ENCODE data around the gene MGARP. TPM values are rescaled to one million over a fixed set of nuclear protein-coding genes. Genes with fewer than 3 reads are reported as not detected.
A peak's percentile ranks its signal among the peaks of the same experiment; 100 is the strongest.

Gene MGARP
- total and polyA plus RNA-seq, 4 donors: 0.17 to 0.87 (median 0.36) TPM

DNA sequence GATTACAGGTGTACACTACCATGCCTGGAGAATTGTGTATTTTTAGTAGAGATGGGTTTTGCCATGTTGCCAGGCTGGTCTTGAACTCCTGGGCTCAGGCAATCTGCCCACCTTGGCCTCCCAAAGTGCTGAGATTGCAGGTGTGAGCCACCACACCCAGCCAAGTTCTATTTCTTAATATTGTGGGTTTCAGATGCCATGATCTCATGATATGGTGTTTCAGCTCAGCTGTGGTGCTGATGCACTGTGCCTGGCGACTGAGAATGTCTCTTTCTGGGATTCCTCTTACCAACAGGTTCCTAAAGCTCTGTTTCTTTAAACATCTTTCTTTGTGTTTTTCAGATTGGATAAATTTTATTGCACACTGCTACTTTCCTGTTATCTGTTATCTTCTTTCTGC lies 39.5 kb upstream of the MGARP start:
- Histone ChIP-seq H3K36me3 (ENCODE audit: control insufficient read depth in 4 of 4, insufficient read depth in 4 of 4, low read length in 4 of 4) (no peaks in the 10 kb centered on the region), H3K9me3 (ENCODE audit: control insufficient read depth in 4 of 4, insufficient read depth in 3 of 4, low read length in 3 of 4) (no peaks in the 10 kb centered on the region), H3K4me1 (ENCODE audit: control insufficient read depth in 5 of 5, insufficient read depth in 5 of 5, low read length in 5 of 5) (peaks cover 0 to 13% (median 6%) of the 10 kb centered on the region in 5 donors), H3K9ac (ENCODE audit: insufficient read depth in 1 of 2, low read length in 2 of 2) (no peak overlapping the region), H3K4me3 (no peak overlapping the region), H3K27me3 (ENCODE audit: control insufficient read depth in 3 of 3, insufficient read depth in 3 of 3, low read length in 2 of 3) (no peaks in the 10 kb centered on the region), H3K27ac (ENCODE audit: low read depth in 1 of 2, low read length in 1 of 2) (no peak overlapping the region)
- WGBS, 2 donors: 87 to 92% methylated on average over 1 of the region's 1 CpG
- TF ChIP-seq, protein P1, sequence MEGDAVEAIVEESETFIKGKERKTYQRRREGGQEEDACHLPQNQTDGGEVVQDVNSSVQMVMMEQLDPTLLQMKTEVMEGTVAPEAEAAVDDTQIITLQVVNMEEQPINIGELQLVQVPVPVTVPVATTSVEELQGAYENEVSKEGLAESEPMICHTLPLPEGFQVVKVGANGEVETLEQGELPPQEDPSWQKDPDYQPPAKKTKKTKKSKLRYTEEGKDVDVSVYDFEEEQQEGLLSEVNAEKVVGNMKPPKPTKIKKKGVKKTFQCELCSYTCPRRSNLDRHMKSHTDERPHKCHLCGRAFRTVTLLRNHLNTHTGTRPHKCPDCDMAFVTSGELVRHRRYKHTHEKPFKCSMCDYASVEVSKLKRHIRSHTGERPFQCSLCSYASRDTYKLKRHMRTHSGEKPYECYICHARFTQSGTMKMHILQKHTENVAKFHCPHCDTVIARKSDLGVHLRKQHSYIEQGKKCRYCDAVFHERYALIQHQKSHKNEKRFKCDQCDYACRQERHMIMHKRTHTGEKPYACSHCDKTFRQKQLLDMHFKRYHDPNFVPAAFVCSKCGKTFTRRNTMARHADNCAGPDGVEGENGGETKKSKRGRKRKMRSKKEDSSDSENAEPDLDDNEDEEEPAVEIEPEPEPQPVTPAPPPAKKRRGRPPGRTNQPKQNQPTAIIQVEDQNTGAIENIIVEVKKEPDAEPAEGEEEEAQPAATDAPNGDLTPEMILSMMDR (IDR thresholded peaks at IDR 0.05; ENCODE audit: control extremely low read depth, extremely low read depth): no peak
- DNase-seq (no peak), ATAC-seq (ENCODE audit: insufficient read depth, low FRiP score) (no peak)

DNA sequence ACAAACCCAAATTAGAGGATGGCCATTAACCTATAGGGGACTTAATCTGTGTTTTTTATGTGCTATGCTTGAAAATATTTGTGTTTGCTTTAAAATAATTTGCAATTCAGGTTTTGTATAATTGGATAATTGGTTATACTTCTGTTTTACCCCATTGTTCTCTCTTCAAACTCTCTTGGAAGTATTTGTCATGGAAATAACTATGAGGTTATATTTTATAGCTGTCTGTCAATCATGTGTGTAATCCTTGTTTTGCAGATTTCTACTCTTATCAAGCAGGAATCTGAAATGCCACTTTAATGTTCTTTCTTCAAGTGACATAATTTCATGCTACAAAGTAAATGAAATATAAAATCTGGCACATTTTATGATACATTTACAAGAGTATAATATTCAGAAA lies 37.6 kb upstream of the MGARP start:
- Histone ChIP-seq H3K9ac (ENCODE audit: insufficient read depth in 1 of 2, low read length in 2 of 2) (no peak overlapping the region), H3K4me1 (ENCODE audit: control insufficient read depth in 5 of 5, insufficient read depth in 5 of 5, low read length in 5 of 5) (peaks cover 0 to 6% (median 0%) of the 10 kb centered on the region in 5 donors), H3K27ac (ENCODE audit: low read depth in 1 of 2, low read length in 1 of 2) (no peak overlapping the region), H3K36me3 (ENCODE audit: control insufficient read depth in 4 of 4, insufficient read depth in 4 of 4, low read length in 4 of 4) (peaks cover 0 to 3% (median 0%) of the 10 kb centered on the region in 4 donors), H3K4me3 (no peak overlapping the region), H3K27me3 (ENCODE audit: control insufficient read depth in 3 of 3, insufficient read depth in 3 of 3, low read length in 2 of 3) (no peaks in the 10 kb centered on the region), H3K9me3 (ENCODE audit: control insufficient read depth in 4 of 4, insufficient read depth in 3 of 4, low read length in 3 of 4) (no peaks in the 10 kb centered on the region)
- TF ChIP-seq, protein P1 (IDR thresholded peaks at IDR 0.05; ENCODE audit: control extremely low read depth, extremely low read depth): no peak
- no peak for DNase-seq
- no peak for ATAC-seq (ENCODE audit: insufficient read depth, low FRiP score)

DNA sequence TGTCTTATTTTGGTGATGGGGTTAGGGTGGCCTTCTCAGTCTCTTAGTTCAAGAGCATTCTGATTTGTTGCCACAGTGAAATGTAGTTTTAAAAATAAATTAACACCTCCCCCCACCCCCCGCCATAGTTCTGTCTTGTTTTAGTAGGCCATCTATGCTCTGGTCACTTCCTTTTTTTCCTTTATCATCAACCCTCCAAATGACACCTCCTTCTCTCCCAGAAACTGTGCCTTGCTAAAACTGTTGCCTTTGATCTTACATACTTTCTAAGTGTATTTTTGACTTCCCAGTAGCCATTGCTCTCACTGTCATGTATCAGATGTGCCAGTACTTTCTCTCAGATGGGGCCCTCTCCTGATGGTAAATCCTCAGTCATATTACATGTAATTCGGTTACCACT lies 36.7 kb upstream of the MGARP start:
- DNase-seq (no peak), ATAC-seq (ENCODE audit: insufficient read depth, low FRiP score) (no peak)
- Histone ChIP-seq H3K9me3 (ENCODE audit: control insufficient read depth in 4 of 4, insufficient read depth in 3 of 4, low read length in 3 of 4) (no peaks in the 10 kb centered on the region), H3K27ac (ENCODE audit: low read depth in 1 of 2, low read length in 1 of 2) (no peak overlapping the region), H3K4me1 (ENCODE audit: control insufficient read depth in 5 of 5, insufficient read depth in 5 of 5, low read length in 5 of 5) (peaks cover 0 to 8% (median 0%) of the 10 kb centered on the region in 5 donors), H3K9ac (ENCODE audit: insufficient read depth in 1 of 2, low read length in 2 of 2) (no peak overlapping the region), H3K27me3 (ENCODE audit: control insufficient read depth in 3 of 3, insufficient read depth in 3 of 3, low read length in 2 of 3) (no peaks in the 10 kb centered on the region), H3K4me3 (no peak overlapping the region), H3K36me3 (ENCODE audit: control insufficient read depth in 4 of 4, insufficient read depth in 4 of 4, low read length in 4 of 4) (peaks cover 0 to 3% (median 0%) of the 10 kb centered on the region in 4 donors)
- WGBS, 2 donors: 92 to 96% methylated on average over 2 of the region's 2 CpGs
- TF ChIP-seq, protein P1 (IDR thresholded peaks at IDR 0.05; ENCODE audit: control extremely low read depth, extremely low read depth): no peak

DNA sequence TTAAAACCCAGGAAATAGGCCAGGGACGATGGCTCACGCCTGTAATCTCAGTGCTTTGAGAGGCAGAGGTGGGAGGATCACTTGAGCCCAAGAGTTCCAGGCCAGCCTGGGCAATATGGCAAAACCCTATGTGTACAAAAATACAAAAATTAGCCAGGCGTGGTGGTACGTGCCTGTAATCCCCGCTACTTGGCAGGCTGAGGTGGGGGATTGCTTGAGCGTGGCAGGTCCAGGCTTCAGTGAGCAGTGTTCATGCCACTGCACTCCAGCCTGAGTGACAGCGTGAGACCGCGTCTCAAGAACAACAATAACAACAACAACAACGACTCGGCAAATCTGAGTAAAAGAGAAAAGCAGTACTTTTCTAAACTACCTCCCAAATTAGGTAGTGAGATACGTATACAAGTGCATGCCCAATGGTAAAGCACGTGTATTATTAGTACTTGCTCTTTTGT lies 35.2 kb upstream of the MGARP start:
- Histone ChIP-seq H3K27me3 (ENCODE audit: control insufficient read depth in 3 of 3, insufficient read depth in 3 of 3, low read length in 2 of 3) (no peaks in the 10 kb centered on the region), H3K27ac (ENCODE audit: low read depth in 1 of 2, low read length in 1 of 2) (peak overlapping the region in 1 of 2 donors; percentile 33), H3K4me3 (no peak overlapping the region), H3K9me3 (ENCODE audit: control insufficient read depth in 4 of 4, insufficient read depth in 3 of 4, low read length in 3 of 4) (no peaks in the 10 kb centered on the region), H3K4me1 (ENCODE audit: control insufficient read depth in 5 of 5, insufficient read depth in 5 of 5, low read length in 5 of 5) (peaks cover 0 to 11% (median 0%) of the 10 kb centered on the region in 5 donors), H3K9ac (ENCODE audit: insufficient read depth in 1 of 2, low read length in 2 of 2) (no peak overlapping the region), H3K36me3 (ENCODE audit: control insufficient read depth in 4 of 4, insufficient read depth in 4 of 4, low read length in 4 of 4) (peaks cover 0 to 3% (median 0%) of the 10 kb centered on the region in 4 donors)
- ATAC-seq (ENCODE audit: insufficient read depth, low FRiP score) (no peak), DNase-seq (no peak)
- 91 to 93% methylated on average over 13 of the region's 13 CpGs for WGBS, 2 donors
- TF ChIP-seq, protein P1 (IDR thresholded peaks at IDR 0.05; ENCODE audit: control extremely low read depth, extremely low read depth): no peak
